GM18873 (cell line): ENCODE data around the gene MLLT10.

Experiments
- ATAC-seq: cut with Tn5 transposase; IDR thresholded peaks from one replicate; pipeline ENCODE4 v1.9.1; 2021; ENCODE audit warnings: mild to moderate bottlenecking, moderate library complexity, moderate number of reproducible peaks; ENCODE audit not compliant: unreplicated experiment, low FRiP score

Gene MLLT10

DNA sequence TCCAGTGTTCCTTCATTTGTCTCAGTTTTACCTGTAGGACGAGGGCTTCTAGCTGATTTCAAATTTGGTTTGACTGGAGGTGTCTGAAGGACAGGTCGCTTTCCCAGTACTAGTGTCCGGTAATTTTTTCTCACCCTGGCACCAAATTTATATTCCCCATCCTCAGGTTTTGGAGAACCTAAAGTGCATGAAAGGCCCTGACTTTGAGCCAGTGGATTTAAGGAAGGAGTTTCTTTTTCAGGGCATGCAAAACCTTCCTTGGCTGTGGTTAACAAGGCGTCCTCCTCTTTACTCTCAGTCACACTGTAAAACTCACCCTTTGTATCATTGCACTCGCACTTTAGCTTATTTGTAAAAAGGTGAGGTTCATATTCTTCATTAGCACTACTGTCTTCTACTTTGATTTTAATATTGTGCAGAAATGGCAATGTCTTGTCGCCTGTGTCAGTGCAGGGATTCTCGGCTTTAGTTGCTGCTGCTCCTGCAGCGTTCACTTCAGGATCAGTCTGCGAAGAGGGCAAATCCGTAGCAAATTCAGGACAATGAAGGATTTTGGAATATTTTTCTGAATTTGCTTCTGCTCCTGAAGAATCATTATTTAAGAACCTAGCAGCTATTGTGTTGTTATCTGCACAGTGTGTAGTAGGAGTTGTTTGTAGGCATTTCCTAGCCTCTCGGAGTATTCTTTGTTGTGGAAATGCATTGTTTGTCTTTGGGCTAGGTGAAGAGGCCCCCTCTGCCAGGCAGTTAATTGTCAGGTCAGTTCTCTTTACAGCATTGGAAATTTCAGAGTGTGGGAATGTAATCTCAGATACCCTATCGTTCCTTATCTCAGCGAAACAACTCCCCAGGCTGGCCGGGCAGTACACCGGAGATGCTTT is 18.4 kb upstream of the MLLT10 start:
- ATAC-seq = no peak

DNA sequence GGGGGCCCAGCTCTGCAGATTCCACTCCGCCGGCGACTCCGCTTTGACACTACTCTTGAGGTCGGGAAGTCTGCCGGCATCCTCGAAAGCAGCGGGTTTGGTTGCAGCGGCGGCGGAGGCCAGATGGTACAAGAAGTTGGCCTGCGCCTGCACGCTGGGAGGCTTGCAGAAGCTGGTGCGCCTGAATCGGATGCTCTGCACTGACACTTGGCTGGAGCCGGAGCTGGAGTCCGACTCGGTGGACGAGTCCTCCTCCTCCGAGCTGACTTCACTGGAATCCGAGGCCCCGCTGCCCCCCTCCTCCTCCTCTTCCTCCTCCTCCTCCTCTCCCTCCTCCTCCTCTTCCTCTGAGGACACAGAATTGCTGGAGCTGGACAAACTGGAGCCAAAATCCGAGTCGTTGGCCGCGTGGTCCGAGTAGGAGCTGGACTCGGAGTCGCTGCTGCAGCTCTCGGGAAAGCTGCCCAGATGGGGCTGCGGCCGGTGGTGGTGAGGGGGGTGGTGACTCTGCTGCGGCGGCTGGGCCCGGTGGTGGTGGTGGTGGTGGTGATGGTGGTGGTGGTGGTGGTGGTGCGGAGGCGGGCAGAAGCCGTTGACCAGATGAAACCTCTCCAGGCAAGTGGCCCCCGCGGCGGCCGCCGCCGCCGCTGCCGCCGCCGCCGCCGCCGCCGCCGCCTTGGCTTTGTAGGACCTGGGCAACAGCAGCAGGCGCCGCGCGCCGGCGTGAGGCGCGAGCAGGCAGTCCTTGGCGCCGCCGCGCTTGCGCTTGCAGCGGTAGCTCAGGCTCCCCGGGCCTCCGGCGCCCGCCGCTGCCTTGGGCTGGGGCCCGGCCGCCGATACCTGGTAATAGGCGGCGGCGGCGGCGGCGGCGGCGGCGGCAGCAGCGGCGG is 17.5 kb upstream of the MLLT10 start:
- ATAC-seq = no peak

- no peak for ATAC-seq
Measured at GRCh38 chr10:21517134-21518031, 16.6 kb upstream of the MLLT10 start.

GRCh38 chr10:21518149-21518640 is 15.8 kb upstream of the MLLT10 start:
- no peak for ATAC-seq

GRCh38 chr10:21518641-21519396 is 15.2 kb upstream of the MLLT10 start:
- ATAC-seq = no peak

DNA sequence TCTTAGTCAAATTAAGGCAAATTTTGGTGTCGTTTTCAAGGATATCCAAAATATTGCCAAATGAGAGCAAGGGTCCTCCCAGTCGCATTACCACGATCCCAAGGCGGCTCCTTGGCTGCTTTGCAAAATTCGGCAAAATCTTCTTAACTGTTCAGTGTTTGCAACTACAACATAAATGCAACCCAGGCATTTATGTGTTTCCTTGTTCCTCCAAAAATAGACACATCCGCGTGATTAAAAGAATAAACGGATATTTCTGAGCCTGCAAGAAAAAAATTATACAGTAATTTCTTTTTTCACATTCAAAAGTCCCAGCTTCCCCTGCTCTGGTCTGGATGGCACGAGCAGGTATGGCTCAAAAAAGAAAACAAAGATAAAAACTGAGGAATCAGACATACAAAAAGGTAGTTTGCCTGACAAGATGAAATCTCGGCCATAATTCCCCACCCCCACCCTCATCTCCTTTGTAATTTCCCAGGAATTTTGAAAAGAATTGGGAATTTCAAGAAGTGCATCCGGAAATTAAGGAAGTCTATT is 14.6 kb upstream of the MLLT10 start:
- ATAC-seq = no peak

- peak; percentile 46 for ATAC-seq
Measured at GRCh38 chr10:21519941-21520436, 14.0 kb upstream of the MLLT10 start.

GRCh38 chr10:21520509-21520908 is 13.5 kb upstream of the MLLT10 start:
- ATAC-seq = no peak

DNA sequence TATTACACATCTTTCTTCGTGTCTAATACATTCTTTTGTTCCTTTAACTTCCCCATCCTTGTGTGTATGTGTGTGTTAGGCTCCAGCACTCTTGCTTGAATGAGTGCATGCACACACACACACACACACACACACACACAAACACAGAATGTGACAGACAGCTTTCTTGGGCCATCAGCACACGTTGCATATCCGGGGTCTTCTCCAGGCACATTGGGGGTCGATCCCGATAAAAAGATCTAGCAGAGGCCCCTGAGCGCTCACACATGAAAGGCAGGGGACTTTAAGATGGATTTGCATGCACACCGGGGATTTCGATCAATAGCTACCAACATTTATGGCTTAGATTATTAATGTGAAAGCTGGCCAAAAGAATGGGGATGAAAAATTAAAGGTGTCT is 13.1 kb upstream of the MLLT10 start:
- no peak for ATAC-seq

GRCh38 chr10:21521751-21522533 is 12.1 kb upstream of the MLLT10 start:
- ATAC-seq = no peak

- no peak for ATAC-seq
Measured at GRCh38 chr10:21522631-21523406, 11.2 kb upstream of the MLLT10 start.

DNA sequence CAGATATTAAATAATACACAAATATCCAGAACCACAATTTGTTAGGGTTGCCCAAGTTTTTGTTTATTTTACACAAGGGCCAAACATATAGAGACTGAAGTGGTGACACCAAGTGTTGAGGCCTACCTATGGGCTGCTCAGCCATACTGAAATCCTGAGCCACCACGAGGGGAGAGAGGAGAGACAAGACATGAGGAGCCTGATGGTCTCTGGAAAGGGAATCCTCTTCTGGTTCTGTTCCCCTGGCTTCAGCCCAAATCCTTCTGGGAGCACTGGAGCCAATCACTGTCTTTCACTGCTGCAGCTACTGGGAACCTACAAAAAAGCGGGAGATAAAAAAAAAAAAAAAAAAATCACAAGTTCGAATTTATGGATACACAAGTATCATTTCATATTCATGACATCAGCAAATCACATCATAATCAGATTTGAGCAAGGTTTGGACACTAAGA is 10.4 kb upstream of the MLLT10 start:
- ATAC-seq = no peak

DNA sequence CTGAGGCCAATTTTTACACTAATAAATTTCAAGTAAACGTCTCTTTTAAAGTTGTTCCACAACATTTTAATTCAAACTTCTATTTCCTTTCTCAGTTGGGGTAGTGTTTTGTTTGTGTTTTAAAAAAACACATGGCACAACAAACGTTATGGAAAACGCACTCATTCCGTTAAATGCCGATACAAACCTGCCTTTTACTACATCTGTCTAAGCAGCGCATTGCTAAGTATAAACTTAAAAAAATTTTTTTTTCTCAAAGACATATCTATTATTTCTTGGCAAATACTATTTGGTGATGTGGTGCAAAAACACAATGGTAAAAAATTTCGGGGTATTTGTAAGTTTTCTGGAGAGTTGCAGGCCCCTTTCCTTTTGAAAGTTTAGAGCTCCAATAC is 9.9 kb upstream of the MLLT10 start:
- no peak for ATAC-seq

DNA sequence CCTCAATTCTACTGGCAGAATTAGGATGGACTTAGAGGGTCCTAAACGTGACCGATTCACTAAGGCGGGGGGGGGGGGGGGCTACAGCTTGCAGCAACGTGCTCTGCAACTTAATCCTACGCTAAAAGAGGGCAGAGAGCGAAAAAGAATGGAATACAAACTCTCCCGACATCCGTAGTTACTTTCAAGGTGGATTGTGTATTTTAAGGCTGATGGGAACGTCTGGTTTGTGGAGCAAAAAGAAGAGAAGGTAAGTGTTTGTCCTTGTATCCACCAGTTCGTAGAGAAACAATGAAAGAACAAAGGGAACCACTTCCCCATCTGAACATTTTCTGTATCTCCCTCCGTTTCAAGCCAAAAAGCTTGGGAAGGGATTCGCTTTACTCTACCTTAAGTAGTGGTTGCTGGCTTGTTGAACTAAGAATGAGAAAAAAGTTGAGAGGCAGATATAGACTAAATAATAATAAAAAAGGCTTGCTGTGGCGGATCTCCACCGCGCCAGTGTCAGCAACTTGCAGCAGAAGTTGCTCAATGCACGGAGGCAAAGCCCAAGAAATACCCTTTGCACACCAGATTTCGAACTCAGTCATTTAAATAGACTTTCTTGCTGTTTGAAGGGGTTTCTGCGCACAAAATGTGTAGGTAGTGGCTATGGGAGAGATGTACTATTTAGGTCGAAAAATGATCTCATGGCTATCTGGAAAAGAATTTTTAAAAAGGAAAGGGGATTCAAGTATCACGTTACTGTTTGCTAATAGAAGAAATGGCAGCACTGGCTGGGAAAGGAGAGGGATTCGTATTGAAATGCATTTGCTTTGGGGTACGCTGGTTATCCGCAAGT is 9.3 kb upstream of the MLLT10 start:
- ATAC-seq = no peak

GRCh38 chr10:21525367-21526187 is 8.5 kb upstream of the MLLT10 start, which contains the start of gene SKIDA1:
TSS of gene SKIDA1 (minus strand) at chr10:21525682. CDS start at chr10:21517822, 7,860 bp downstream.
- no peak for ATAC-seq
